Stimulated activated naive CD8-positive, alpha-beta T cell treated with anti-CD3 and anti-CD28 coated beads, Interleukin-15, amount 100 ng/mL, for 72 hours (primary cell): ENCODE results near the gene NBDY.
A peak's percentile ranks its signal among the peaks of the same experiment; 100 is the strongest.
"Not testable (repeated sequence)": the region's sequence is repeated elsewhere in the genome, so short reads cannot be mapped to it uniquely, and the experiment has no call there.

Experiments used
- ATAC-seq: fragments of 150-1000 bp; cut with Tn5 transposase; 2 replicates; pipeline ENCODE4 v1.10.0; 2021; ENCODE audit warnings: mild to moderate bottlenecking, moderate library complexity
- DNase-seq, 2 donors: peaks; one replicate each; pipeline ENCODE4 v3.0.0; 2021 to 2022
- H3K27ac Mint-ChIP-seq, 2 donors: one replicate each; pipeline ENCODE4 v1.8.0; 2022; ENCODE audit warnings: mild to moderate bottlenecking in 2 of 2, mixed read lengths in 2 of 2, moderate library complexity in 2 of 2
- H3K27me3 Mint-ChIP-seq: one replicate; pipeline ENCODE4 v1.8.0; 2022; ENCODE audit warnings: mixed read lengths
- H3K4me1 Mint-ChIP-seq: one replicate; pipeline ENCODE4 v1.8.0; 2022; ENCODE audit warnings: mild to moderate bottlenecking, mixed read lengths
- H3K4me3 Mint-ChIP-seq, 2 donors: one replicate each; pipeline ENCODE4 v1.8.0; 2022; ENCODE audit warnings: mild to moderate bottlenecking in 2 of 2, mixed read lengths in 2 of 2, moderate library complexity in 1 of 2
- H3K9me3 Mint-ChIP-seq, 2 donors: one replicate each; pipeline ENCODE4 v1.8.0; 2022; ENCODE audit warnings: mixed read lengths in 2 of 2

Gene NBDY

DNA sequence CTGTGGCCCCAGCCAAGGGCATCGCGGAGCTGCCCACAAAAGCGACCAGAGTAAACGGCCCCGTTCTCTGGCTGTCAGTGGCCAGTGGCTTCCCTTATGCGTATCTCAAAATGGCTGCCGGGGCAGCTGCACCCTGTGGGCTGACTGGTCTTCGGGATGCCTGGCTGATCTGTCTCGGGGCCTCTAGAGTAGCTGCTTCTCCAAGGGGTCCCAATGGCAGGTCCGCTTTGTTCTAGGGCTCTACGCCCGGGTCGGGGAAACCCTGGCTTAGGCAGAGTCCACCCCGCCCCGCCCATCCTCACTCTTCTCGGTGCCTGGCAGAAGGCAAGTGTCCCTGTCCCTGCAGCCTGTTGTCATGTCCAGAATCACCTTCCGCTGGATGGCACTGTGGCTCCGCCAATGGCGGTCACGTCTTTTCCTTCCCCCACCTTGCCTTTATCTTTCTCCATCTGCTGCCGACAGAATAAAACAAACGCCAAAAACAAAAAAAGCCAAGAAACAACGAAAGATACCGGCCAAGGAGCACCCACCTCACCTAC lies 44.5 kb downstream of the NBDY start:
- not testable (repeated sequence) for DNase-seq, ATAC-seq, H3K4me3 Mint-ChIP-seq, H3K27ac Mint-ChIP-seq, H3K4me1 Mint-ChIP-seq, H3K27me3 Mint-ChIP-seq, H3K9me3 Mint-ChIP-seq

DNA sequence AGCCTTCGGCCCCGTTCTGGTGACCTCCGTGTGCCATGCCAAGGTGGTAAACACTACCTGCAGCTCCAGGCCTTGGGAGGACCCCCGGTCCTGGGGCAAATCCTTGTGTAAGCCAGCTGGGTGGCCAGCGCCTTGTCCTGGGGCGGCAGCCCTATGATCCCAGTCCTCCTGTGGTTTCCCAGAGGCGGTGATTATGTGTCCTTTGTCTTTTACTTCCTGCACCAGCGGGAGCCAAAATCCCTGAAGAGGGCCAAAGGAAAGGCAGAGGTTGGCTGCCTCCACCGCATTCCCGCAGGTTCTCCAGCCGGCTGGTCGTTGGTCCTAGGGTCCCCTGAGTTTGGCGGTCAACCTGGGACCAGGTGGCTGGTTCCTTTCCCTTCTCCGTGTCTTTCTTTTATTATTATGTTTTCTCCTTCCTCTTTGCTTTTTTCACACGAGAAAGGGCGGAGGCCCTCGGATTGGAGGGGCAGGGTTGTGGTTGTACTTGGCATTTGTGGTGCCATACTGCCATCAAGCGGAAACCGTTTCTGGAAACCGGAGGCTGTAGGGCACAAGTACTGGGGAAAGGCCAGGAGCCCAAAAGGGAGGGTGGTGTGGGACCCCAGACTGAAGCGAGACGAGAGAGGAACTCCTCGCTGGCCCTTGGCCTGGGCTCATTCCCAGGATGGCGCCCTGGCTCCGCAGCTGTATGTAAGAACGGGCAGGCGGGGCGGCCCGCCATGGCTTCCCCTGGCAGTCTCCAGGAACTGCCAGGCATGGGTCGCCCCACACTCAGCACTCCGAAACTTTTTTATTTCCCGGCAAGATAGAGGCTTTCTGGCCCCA lies 49.3 kb downstream of the NBDY start:
- peaks cover 23% of the 10 kb centered on the region for H3K4me1 Mint-ChIP-seq
- not testable (repeated sequence) for DNase-seq, H3K4me3 Mint-ChIP-seq, H3K27me3 Mint-ChIP-seq, H3K9me3 Mint-ChIP-seq, H3K27ac Mint-ChIP-seq, ATAC-seq

GRCh38 chrX:56778924-56779468 lies 50.0 kb downstream of the NBDY start:
- not testable (repeated sequence) for H3K4me3 Mint-ChIP-seq, H3K9me3 Mint-ChIP-seq, H3K27ac Mint-ChIP-seq, ATAC-seq, H3K27me3 Mint-ChIP-seq, DNase-seq
- peaks cover 23% of the 10 kb centered on the region for H3K4me1 Mint-ChIP-seq

- not testable (repeated sequence) for ATAC-seq, H3K9me3 Mint-ChIP-seq, DNase-seq, H3K27me3 Mint-ChIP-seq, H3K4me3 Mint-ChIP-seq
- peaks cover 29% of the 10 kb centered on the region for H3K4me1 Mint-ChIP-seq
- H3K27ac Mint-ChIP-seq = peak overlapping the region; percentile 19 to 53
These were observed 51.9 kb downstream of the NBDY start for GRCh38 chrX:56780681-56781649.

GRCh38 chrX:56782352-56782751 lies 53.3 kb downstream of the NBDY start:
- no peak overlapping the region for H3K4me3 Mint-ChIP-seq
- no peaks in the 10 kb centered on the region for H3K27me3 Mint-ChIP-seq
- H3K9me3 Mint-ChIP-seq = no peaks in the 10 kb centered on the region
- H3K4me1 Mint-ChIP-seq = peaks cover 42% of the 10 kb centered on the region
- no peak for ATAC-seq
- no peak for DNase-seq
- no peak overlapping the region for H3K27ac Mint-ChIP-seq

GRCh38 chrX:56782791-56783449 lies 53.9 kb downstream of the NBDY start:
- Mint-ChIP-seq H3K9me3 (no peaks in the 10 kb centered on the region), H3K27me3 (no peaks in the 10 kb centered on the region), H3K4me3 (no peak overlapping the region), H3K4me1 (peaks cover 42% of the 10 kb centered on the region), H3K27ac (peak overlapping the region in 1 of 2 donors; percentile 8)
- no peak for ATAC-seq
- DNase-seq = no peak

- ATAC-seq = no peak
- H3K4me1 Mint-ChIP-seq = peaks cover 42% of the 10 kb centered on the region
- no peak overlapping the region for H3K27ac Mint-ChIP-seq
- H3K9me3 Mint-ChIP-seq = no peaks in the 10 kb centered on the region
- H3K4me3 Mint-ChIP-seq = no peak overlapping the region
- DNase-seq = no peak
- H3K27me3 Mint-ChIP-seq = no peaks in the 10 kb centered on the region
These were observed 54.4 kb downstream of the NBDY start for GRCh38 chrX:56783450-56783831.

GRCh38 chrX:56783996-56784620 lies 55.1 kb downstream of the NBDY start:
- Mint-ChIP-seq H3K4me3 (no peak overlapping the region), H3K27ac (no peak overlapping the region), H3K4me1 (peaks cover 42% of the 10 kb centered on the region), H3K9me3 (no peaks in the 10 kb centered on the region), H3K27me3 (no peaks in the 10 kb centered on the region)
- ATAC-seq = no peak
- no peak for DNase-seq

DNA sequence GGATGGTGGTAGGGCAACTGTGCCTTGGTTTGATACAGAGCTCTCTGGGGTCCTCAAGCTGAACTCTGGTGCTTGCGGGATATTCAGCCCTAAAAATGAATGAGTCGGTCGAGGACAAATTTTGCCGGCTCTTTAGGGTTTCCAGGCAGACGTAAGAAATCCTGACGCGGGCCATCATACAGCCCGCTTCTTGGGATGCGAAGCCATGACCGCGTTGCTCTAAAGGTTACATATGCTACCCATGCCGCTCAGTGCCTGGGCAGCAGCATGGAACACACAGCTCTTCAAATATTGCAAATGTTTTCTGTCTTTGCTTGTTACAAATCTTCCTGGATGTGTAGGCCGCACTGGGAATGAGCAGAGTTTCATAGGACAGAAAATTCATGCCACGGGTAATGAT lies 55.6 kb downstream of the NBDY start:
- no peaks in the 10 kb centered on the region for H3K27me3 Mint-ChIP-seq
- H3K9me3 Mint-ChIP-seq = no peaks in the 10 kb centered on the region
- no peak for DNase-seq
- H3K4me3 Mint-ChIP-seq = no peak overlapping the region
- H3K27ac Mint-ChIP-seq = no peak overlapping the region
- peaks cover 42% of the 10 kb centered on the region for H3K4me1 Mint-ChIP-seq
- ATAC-seq = no peak

DNA sequence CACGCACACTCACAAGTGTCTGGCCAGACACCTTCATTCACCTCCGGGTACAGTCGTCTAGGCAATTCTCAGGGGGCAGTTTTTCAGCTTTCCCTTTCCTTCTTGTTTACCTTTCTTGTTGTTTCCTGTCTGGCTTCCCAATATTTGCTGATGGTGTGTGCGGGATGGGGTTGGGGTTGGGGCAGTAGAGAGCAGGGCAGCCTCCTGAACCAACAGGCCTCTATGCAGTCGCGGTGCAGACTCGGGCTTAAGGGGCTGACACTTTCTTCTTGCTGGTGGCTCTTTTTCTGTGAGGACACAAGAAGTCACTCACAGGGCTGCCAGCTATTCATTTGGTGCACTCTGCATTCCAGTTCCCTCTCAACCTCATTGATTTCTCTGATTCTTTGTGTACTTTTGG lies 56.4 kb downstream of the NBDY start:
- Mint-ChIP-seq H3K4me3 (no peak overlapping the region), H3K4me1 (peaks cover 42% of the 10 kb centered on the region), H3K9me3 (no peaks in the 10 kb centered on the region), H3K27ac (peak overlapping the region in 1 of 2 donors; percentile 94), H3K27me3 (no peaks in the 10 kb centered on the region)
- ATAC-seq (no peak), DNase-seq (no peak)

GRCh38 chrX:56786889-56787733 lies 58.1 kb downstream of the NBDY start:
- peaks cover 44% of the 10 kb centered on the region for H3K4me1 Mint-ChIP-seq
- H3K27me3 Mint-ChIP-seq = no peaks in the 10 kb centered on the region
- H3K4me3 Mint-ChIP-seq = no peak overlapping the region
- peak overlapping the region; percentile 38 to 87 for H3K27ac Mint-ChIP-seq
- no peak for DNase-seq
- ATAC-seq = no peak
- no peaks in the 10 kb centered on the region for H3K9me3 Mint-ChIP-seq

GRCh38 chrX:56787734-56788152 lies 58.7 kb downstream of the NBDY start:
- ATAC-seq (no peak), DNase-seq (no peak)
- no peak overlapping the region for H3K4me3 Mint-ChIP-seq
- no peaks in the 10 kb centered on the region for H3K27me3 Mint-ChIP-seq
- H3K27ac Mint-ChIP-seq = no peak overlapping the region
- H3K9me3 Mint-ChIP-seq = no peaks in the 10 kb centered on the region
- H3K4me1 Mint-ChIP-seq = peaks cover 43% of the 10 kb centered on the region

GRCh38 chrX:56788229-56788628 lies 59.2 kb downstream of the NBDY start:
- no peaks in the 10 kb centered on the region for H3K27me3 Mint-ChIP-seq

DNA sequence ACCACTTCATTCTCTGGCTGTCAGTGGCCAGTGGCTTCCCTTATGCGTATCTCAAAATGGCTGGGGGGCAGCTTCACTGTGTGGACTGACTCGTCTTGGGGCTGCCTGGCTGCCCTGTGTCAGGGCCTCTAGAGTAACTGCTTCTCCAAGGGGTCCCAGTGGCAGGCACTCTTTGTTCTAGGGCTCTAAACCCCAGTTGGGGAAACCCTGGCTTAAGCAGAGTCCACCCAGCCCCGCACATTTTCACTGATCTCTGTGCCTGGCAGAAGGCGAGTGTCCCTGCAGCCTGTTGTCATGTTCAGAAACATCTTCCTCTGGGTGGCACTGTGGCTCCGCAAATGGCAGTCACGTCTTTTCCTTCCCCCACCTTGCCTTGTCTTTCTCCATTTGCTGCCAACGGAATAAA lies 59.7 kb downstream of the NBDY start:
- DNase-seq = peak in 1 of 2 donors; percentile 27
- ATAC-seq = no peak
- Mint-ChIP-seq H3K4me3 (no peak overlapping the region), H3K27me3 (no peaks in the 10 kb centered on the region), H3K4me1 (peaks cover 40% of the 10 kb centered on the region), H3K27ac (peak overlapping the region in 1 of 2 donors; percentile 40), H3K9me3 (no peaks in the 10 kb centered on the region)

More at GRCh38 chrX:56788229-56788628, 59.2 kb downstream of the NBDY start:
- Mint-ChIP-seq H3K4me3 (no peak overlapping the region), H3K27ac (no peak overlapping the region), H3K9me3 (no peaks in the 10 kb centered on the region), H3K4me1 (peaks cover 40% of the 10 kb centered on the region)
- ATAC-seq = no peak
- no peak for DNase-seq
